Activated T-cell treated with anti-CD3 and anti-CD28 coated beads for 24 hours (primary cell): ENCODE measurements around the gene SALL2.

ENCODE experiments used
- DNase-seq: peaks from one replicate; pipeline ENCODE4 v3.0.0-alpha.2; 2020; ENCODE audit warnings: low read depth

The SALL2 gene

DNA sequence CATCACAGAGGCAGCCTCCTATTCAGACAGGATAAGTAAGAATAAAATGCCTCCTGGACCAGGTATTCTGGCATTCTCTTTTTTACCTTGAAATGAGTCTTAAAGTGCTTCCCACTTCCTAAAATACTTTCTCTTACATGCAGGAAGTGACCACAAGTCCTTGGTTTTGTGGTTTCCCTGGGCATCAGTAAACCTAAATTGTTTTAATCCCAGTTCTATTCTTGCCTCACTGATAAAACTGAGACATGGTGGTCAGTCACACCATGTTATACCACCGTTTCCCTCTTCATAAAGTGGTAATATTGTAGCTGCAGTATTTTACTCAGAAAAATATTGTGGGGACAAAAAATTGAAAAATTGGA, 1.2 kb upstream of the SALL2 start:
- no peak for DNase-seq

DNA sequence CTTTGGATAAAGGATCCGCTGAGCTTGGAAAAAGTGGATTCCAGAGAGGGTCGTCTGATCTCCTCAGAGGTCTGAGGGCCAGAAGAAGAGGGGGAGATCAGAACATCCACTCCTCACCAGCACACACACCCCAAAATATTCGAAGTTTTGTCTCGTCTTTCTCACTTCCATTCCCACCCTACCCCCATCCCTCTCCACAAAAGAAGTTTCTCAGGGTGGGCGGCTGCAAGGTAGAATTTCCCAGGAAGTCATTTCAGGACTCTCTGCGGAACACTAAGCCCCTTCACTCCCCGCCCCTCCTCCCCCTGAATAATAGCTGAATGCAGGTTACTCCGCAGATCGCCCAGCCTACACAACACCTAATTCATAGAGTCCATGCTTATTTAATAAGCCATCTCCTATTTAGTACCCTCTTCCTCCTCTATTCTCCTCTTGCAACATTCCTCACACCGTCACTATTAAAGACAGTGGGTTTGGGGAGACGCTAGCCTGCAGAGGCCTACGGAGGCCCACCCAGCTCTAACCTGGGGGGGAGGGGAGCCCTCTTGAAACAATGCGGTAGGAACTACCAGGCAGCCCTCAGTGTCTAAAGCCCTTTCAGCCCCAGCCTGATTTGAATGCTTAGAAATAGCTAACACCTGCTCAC, 649 bp upstream of the SALL2 start:
- DNase-seq = no peak

DNA sequence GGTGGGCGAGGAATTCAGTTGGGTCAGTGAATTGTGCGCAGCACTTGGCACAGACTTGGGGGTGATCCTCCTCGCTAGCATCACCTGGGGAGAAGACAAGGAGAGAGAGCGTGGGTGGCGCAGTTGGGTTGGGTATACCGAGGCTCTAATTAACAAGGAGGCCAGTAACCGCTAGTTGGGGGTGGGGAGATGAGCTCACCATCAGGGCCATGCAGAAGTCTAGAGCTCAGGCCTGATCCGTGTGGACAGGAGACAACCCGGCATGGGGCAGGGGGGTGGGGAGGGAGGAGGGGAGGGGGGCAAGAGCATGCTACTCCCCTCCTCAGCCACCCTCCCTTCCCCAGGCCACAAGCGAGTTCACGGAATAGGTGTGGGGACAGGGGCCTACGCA, 580 bp downstream of the SALL2 start:
- DNase-seq = no peak

DNA sequence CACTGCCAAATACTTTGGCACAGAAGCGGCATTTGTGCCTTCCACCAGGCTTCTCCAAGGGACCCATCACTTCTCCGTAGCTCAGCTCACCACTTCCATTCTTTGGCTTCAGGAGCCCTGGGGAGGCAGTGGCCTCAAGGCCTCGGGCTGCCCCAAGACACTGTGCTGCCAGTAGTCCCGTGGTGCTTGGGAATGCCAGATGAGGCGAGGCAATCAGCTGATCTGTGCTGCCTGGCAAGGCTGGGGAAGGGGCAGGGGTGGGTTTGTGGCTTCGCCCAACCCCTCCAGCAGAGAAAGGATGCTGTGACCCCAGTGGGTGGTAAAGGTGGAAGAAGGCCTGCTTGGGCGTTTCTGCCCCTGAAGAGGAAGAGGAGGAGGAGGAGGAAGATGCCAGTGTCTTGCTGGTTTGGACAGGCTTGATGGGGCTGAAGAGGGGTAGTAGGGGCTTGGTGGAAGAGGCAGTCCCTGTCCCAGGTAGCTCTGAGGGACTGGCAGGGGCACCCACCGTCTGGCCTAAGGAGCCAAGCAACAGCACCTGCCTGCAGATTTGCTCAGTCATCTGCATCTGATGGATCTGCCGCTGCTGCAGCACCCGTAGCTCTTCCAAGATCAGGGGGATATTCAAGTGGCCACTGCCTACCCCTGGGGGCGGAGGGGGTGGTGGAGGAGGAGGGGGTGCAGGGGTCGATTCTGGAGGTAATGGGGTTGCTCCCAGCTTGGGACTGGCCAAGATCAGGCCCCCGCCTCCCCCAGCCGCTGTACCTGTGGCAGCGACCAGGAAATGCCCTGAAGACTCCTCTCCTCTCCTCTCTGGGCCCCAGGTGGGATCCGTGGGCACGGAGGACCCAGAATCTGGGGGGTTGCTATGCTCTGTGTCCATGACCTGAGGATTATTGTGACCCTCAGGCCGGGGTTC, 1.3 kb downstream of the SALL2 start:
- DNase-seq = no peak

DNA sequence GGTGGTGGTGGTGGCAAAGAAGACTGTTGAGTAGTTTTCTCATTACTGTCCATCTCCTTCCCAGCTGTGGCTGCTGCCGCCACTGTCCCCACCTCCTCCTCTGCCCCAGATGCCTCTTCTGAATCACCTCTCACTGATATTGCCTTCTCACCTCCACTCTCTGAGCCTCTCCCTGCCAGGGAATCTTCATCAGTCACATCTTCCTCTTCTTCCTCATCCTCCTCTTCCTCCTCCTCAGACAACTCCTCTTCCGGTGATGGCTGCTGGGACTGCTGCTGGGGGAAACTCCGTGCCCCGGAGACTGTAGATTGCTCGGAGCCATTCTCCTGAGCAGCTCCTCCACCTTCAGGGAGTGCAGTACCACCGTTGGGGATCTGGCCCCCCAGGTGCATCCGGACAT, 2.9 kb downstream of the SALL2 start:
- no peak for DNase-seq

DNA sequence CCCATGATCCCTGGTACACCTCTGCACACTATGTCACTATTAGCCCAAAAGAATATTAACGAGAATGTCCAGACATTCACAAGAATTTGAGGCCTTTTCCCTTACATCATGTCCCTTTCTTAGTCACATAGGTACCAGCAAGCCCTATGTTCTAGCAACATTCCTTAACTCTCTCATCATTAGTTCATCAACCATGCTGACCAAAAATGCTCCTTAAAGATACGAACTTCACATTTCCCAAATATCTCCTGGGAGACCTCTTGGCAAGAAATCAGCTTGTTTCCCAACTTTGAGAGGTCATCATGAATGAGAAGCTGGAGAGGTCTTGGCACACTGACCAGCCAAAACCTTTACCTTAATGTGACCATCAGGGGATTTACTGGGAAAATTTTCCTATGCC, 4.6 kb downstream of the SALL2 start:
- DNase-seq = no peak

DNA sequence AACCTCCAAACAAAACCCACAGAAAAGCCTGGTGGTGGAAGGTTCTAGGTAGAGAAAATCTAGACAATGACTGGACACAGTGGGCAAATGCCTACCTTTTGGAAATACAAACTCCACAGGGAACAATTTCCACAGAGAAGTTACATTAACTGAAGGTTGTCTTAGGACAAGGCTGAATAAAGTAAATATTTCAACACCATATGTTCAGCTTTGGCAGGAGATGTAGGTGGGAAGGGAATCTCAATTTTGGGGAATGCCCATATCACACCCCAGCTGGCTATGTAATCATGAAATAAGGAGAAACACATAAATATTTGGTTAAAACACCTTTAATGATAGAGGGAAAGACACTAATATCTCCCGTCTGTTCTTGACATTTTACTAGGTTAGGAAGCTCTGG, 5.4 kb downstream of the SALL2 start:
- no peak for DNase-seq

DNA sequence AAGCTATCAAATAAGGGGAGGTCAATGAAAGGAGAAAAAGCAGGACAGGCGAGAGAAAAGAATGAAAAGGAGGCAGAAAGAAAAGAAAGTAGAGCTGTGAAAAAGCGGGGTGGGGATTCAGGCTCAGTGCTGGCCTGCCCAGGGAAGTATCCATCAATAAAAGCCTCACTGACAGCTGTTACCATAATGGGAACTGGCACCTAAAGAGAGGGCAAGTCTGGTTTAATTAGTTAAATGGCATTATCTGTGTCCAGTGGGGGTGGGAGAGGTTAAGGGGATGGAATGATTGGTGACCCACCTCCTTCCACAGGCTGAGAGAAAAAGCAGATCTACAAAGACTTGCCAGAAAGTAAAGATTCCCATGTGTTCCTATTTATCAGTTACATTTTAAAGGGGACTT, 7.4 kb downstream of the SALL2 start:
- DNase-seq = no peak

DNA sequence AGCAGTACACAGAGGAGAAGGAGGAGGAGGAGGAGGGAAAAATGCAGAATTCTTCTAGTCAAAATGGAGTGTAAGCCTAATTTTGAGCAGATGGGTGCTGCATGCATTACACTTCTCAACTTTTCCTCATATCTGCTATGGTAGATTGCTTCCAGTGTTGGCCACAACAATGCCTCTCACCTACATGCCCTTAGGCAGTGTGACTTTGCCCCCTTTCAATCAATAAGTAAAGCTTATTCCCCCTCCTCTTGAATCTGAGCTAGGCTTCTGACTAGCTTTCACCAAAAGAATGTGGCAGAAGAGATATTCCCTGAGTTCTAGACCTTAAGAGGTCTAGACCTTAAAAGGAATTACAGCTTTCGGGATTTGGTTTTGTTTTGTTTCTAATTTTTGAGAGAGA, 11.8 kb downstream of the SALL2 start:
- no peak for DNase-seq

DNA sequence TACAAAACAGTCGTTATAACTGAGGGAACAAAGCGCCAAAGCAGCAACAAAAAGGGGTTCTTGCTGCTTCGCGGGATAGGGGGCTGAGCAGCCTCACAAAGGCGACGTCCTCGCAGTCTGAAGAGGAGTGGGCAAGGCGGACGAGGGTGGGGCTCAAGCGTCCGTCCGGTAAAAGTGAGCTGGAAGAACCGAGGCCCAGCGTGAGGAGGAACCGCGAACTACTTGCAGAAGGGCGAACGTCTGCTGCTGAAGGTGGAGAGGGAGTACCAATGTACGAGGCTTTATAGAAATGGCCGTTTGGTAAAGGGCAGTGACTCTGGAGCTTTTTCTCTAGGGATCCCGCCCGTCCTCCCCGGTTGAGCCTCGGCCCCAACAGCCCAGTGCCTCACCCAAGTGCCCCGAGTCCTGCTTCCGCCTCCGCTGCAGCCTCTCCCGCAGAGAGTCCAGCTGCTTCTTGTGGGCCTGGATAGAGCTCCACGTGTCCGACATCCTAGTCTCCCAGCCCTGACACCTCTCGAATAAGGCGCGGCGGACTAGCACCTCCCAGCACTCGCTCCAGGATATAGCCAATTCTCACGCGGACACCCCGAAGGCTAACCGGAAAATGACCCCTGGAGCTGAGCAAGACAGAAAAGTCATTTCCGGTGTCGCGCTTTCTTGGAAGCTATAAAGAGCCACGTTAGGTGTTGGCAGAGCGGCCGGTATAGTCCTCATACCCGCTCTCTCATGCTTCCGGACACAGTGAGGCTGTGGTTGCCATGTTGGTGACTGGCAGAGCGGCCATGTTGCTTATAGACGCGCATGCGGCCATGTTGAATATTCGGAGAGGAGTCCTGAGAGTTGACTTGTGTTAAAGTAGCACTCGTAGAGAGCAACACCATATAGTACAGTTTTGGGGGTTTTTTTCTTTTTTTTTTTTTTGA, 15.2 kb downstream of the SALL2 start, which contains the start of gene METTL3:
METTL3 (minus strand) TSS at position 606 of the 923 bp plus-strand sequence; CDS start at position 489, 117 bp downstream.
- DNase-seq = peak; percentile 90

DNA sequence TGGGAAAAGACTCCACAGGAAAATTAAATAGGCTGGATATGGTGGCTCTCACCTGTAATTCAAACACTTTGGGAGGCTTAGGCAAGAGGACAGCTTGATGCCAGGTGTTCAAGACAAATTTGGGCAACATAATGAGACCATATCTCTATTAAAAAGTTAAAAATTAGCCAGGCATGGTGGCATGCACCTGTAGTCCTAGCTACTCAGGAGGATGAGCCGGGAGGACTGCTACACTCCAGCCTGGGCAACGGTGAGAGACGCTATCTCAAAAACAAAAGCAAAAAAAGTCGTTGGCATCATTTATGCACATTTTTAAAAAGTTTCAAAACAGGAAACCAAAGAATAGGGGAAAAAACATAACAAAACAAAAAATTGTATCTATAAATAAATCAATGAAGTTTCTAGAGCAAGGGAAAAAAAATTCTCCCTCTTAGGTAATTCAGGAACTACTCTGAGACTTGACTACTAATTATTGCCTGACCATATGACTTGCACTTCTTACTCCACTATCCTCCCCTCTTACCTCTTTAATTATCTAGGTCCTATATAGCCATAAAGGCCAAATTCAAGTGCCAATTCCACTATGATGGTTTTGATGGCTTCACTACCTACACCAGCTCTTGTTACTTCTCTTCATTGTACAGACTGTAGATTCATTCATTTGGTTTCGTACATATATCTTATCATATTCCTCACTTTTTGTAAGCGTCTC, 16.6 kb downstream of the SALL2 start:
- no peak for DNase-seq

DNA sequence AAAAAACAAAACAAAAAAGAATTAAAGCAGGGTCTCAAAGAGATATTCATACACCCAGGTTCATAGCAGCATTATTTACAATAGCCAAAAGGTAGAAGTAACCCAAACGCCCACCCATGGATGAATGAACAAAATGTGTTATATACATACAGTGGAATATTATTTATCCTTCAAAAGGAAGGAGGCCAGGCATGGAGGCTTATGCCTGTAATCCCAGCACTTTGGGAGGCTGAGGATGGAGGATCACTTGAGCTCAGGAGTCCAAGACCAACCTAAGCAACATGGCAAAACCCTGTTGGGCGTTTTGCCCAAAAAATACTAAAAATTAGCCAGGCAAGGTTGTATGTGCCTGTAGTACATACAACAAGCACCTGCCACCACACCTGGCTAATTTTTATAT, 19.6 kb downstream of the SALL2 start:
- no peak for DNase-seq

DNA sequence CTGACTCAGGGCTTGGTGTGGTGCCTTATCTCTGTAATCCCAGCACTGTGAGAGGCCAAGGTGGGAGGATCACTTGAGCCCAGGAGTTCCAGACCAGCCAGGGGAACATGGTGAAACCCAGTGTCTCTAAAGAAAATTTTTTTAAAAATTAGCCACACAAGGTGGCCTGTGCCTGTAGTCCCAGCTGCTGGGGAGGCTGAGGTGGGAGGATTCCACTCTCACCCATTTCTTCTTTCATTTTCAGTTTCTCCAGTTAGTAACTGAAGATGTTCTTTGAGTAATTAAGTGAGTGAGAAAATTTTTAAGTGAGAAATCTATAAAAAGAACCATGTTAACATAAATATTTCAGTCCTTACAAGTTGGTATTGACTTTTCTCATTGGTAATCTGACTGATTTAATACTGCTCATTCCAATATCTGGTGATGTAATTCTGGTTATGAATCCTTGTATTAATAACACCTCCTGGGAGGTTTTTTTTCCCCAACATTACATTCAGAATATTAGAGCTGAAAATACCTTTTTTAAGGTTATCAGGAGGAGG, 21.1 kb downstream of the SALL2 start:
- no peak for DNase-seq

DNA sequence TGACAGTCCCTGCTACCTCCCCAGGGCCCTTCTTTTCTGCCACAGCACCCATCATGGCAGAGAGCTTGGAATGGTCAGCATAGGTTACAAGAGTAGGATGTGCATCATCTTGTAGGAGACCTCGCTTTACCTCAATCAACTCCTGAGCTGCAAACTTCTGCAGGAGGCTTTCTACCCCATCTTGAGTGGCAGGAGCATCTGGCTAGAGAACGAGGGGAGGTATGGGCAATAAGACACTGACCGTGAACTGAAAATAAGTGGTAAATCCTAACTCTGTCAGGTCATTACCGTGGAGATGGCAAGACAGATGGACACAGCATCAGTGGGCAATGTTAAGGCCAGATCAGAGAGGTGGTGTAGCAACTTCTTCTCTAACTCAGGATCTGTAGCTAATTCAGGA, 22.8 kb downstream of the SALL2 start:
- DNase-seq = no peak

DNA sequence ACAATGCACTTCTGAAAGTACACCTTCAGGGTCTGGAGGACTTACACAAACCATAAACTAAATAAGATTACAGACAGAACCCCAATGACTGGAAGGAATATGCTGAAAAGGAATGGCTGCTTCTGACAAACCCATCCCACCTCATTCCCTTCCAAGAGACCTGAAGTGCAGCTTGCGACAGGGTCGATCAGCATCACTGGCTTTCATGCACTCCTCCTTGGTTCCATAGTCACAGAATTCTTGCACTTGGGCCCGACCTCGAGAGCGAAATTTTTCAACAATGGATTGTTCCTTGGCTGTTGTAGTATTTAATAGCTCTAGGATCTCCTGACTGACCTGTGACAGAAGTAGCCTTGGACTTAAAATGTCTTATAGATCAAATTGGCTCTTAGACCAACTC, 24.6 kb downstream of the SALL2 start:
- no peak for DNase-seq

DNA sequence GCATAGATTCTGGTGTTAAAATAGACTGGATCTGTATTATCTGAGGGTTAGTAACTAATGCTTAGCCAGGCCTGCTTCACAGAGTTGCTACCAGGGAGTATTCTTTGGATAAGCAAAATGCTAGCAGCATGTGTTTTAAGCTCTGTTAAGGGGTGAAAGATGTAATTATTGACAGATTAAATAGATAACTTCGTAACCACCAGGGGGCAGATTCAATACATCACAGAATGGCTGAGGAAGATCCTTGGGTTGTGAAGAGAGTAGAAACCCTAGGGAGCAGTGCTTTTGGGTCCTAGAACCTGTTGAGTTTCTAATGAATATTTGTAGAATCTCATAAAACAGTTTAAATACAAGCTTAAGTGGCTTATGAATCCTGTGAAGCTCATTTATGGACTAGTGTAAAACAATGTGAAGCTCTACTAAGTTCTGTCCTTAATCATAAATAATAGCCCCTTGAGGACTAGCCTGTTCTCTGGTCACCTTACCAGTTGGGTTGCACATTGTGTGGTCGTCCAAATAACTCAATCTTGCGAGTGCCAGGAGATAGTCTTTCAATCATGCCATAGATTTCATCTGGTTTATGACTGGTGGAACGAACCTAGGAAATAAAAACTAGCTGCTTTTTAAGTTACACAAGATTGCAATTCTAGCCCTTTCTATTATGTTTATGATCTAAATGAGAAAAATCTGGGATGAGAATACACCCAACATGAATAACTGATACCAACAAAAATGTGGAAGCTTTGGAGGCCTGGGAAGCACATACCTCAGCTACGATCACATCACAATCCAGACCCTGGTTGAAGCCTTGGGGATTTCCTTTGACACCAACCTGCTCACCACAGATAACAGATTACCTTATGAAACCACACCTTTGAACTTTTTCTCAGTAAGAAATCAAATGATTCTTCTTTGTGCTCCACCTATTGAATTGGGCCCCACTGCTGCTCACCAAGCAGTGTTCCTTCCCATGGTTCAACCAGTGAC, 27.3 kb downstream of the SALL2 start:
- DNase-seq = no peak

DNA sequence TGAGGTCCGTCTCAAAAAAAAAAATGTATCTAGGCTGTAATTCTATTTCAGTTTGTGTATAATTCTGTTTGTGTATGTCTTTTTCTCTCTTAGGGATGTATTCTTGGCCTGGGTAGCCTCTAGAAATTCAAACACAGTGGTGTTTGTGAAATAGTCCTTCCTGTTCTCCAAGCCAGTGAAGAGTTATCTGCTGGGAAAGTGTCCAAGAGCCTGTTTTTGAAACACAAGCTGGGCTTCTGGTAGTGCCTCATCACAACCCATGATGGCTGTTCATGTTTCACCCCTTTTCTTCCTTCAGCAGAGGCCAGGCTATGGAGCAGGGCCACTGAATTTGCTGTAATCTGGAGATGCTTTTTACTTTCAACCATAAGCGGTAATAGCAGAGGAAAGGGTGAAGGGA, 29.7 kb downstream of the SALL2 start:
- no peak for DNase-seq

DNA sequence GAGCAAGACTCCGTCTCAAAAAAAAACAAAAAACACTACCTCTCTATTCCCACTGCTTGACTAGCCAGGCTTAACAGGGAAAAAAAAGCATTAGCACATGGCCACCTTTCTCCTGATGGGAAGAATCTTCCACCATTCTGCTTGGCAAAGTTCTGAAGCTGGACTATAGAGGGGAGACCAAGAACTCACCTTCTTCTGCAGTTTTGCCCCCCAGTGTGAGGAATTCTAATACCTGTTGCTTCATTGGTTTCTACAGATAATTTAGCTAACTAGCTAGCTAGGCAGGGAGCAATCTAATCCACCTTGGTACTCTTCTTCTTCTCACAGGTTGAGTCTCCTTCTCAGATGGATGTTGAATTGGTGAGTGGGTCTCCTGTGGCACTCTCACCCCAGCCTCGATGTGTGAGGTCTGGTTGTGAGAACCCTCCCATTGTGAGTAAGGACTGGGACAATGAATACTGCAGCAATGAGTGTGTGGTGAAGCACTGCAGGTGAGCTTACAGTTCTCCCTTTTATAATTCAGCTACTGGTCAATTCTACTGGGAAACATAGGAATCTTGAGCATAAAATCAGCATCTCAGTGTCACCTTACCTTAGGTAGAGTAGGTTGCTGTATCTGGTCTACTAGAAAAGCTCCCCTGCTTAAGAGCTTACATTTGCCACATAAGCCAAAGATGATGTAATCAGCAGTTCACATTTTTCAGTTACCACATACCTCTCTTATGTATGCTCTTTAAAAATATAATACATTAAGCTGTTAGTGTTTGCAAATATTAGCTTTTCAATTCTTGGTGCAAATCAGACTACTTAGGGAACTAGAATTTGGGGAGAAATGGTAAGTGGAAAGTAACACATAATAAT, 31.0 kb downstream of the SALL2 start:
- no peak for DNase-seq

DNA sequence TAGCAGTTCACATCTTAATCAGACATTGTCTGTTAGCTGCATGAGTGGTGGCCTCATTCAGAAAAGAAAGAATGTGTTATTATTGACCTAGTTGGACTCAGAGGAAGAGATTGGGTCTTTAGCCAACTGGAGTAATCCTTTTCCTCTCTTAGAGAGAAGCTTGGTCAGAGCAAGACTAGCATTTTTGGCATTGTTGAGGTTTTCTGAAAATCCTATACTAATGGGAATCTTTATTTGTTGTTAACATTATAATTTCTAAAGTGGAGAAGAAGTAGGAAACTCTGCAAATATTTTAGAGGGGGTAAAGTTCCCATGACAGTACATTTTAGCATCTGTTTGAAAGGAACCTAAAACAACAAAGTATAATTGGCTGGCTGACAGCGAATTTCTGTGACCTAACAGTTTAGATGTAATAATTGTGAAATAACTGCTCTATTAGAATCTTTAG, 39.5 kb downstream of the SALL2 start:
- DNase-seq = no peak
